ENCODE results near the gene RBM17.
"Not testable (repeated sequence)": the region's sequence is repeated elsewhere in the genome, so short reads cannot be mapped to it uniquely, and the experiment has no call there.

The RBM17 gene

DNA sequence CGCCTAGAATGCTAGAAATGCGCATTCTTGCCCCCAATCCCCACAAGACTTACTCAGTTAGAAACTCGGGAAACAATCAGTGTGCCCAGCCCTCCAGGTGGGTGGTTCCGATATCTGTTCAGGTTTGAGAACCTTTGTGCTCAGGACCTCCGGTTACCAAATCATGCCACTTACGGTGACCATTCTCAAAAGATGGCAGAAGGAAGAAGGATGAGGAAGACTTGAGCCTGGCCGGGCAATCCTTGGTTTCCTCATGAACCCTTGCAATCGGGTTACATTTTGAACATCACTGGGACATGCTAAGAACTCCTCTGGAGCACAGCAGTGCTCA lies 52.1 kb downstream of the RBM17 start:
- Mint-ChIP-seq H3K36me3 (ENCODE audit: insufficient read depth) (peaks cover 9% of the 10 kb centered on the region), H3K4me3 (peak overlapping the region; percentile 93), H3K27ac (ENCODE audit: low read depth) (no peak overlapping the region), H3K9me3 (no peaks in the 10 kb centered on the region), H3K4me1 (peaks cover 39% of the 10 kb centered on the region), H3K27me3 (peaks cover 30% of the 10 kb centered on the region)
- no peak for DNase-seq (ENCODE audit: low spot score in 2 of 2)
- no peak for ATAC-seq (replicated peaks; ENCODE audit: extremely low read depth, poor library complexity, severe bottlenecking)

GRCh38 chr10:6141296-6142151 lies 52.7 kb downstream of the RBM17 start:
- ATAC-seq (replicated peaks; ENCODE audit: extremely low read depth, poor library complexity, severe bottlenecking): peak; percentile 22
- H3K27ac Mint-ChIP-seq (ENCODE audit: low read depth): peak overlapping the region; percentile 80
- no peaks in the 10 kb centered on the region for H3K9me3 Mint-ChIP-seq
- peaks cover 24% of the 10 kb centered on the region for H3K27me3 Mint-ChIP-seq
- H3K36me3 Mint-ChIP-seq (ENCODE audit: insufficient read depth): peaks cover 9% of the 10 kb centered on the region
- H3K4me3 Mint-ChIP-seq: peak overlapping the region; percentile 93
- peaks cover 40% of the 10 kb centered on the region for H3K4me1 Mint-ChIP-seq
- no peak for DNase-seq (ENCODE audit: low spot score in 2 of 2)

DNA sequence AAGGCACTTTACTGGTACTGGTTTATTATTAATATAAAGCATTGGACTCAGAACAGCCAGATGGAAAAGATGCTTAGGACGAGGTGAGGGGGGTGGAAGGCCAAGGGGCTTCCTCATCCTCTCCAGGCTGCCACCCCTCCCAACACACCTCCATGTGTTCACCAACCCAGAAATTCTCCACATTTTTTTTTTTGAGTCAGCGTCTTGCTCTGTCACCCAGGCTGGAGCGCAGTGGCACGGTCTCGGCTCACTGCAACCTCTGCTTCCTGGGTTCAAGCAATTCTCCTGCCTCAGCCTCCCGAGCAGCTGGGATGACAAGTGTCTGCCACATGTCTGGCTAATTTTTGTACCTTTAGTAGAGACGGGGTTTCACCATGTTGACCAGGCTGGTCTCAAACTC lies 53.4 kb downstream of the RBM17 start:
- not testable (repeated sequence) for DNase-seq (ENCODE audit: low spot score in 2 of 2); H3K9me3 Mint-ChIP-seq; H3K36me3 Mint-ChIP-seq (ENCODE audit: insufficient read depth); ATAC-seq (replicated peaks; ENCODE audit: extremely low read depth, poor library complexity, severe bottlenecking)
- Mint-ChIP-seq H3K27me3 (peaks cover 19% of the 10 kb centered on the region), H3K4me3 (peak overlapping the region; percentile 93), H3K27ac (ENCODE audit: low read depth) (peak overlapping the region; percentile 35), H3K4me1 (peaks cover 38% of the 10 kb centered on the region)

DNA sequence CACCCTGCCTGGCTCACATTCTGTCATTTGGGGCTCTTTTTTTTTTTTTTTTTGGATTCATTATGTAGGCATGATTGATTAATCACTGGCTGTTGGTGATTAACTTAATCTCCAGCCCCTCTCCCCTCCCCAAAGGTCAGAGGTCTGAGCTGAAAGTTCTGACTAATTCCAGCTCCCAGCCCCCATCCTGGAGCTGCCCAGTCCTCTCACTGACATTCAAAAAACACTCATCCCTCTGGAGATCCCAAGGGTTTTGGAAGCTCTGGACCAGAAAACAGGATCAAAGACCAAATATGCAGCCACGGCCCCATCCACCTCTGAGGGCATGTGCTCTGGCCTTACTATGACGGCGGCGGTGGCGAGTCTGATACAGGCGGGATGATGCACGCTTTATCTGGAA lies 53.8 kb downstream of the RBM17 start:
- Mint-ChIP-seq H3K4me3 (peak overlapping the region; percentile 93), H3K4me1 (peaks cover 42% of the 10 kb centered on the region), H3K27ac (ENCODE audit: low read depth) (peak overlapping the region; percentile 35), H3K36me3 (ENCODE audit: insufficient read depth) (peaks cover 9% of the 10 kb centered on the region), H3K27me3 (peaks cover 19% of the 10 kb centered on the region), H3K9me3 (no peaks in the 10 kb centered on the region)
- ATAC-seq (replicated peaks; ENCODE audit: extremely low read depth, poor library complexity, severe bottlenecking) (no peak), DNase-seq (ENCODE audit: low spot score in 2 of 2) (no peak)

GRCh38 chr10:6143181-6143580 lies 54.3 kb downstream of the RBM17 start:
- Mint-ChIP-seq H3K4me3 (peak overlapping the region; percentile 93), H3K4me1 (peaks cover 47% of the 10 kb centered on the region), H3K27me3 (peaks cover 19% of the 10 kb centered on the region), H3K9me3 (no peaks in the 10 kb centered on the region), H3K36me3 (ENCODE audit: insufficient read depth) (peaks cover 9% of the 10 kb centered on the region), H3K27ac (ENCODE audit: low read depth) (peak overlapping the region; percentile 84)
- no peak for ATAC-seq (replicated peaks; ENCODE audit: extremely low read depth, poor library complexity, severe bottlenecking)
- no peak for DNase-seq (ENCODE audit: low spot score in 2 of 2)

DNA sequence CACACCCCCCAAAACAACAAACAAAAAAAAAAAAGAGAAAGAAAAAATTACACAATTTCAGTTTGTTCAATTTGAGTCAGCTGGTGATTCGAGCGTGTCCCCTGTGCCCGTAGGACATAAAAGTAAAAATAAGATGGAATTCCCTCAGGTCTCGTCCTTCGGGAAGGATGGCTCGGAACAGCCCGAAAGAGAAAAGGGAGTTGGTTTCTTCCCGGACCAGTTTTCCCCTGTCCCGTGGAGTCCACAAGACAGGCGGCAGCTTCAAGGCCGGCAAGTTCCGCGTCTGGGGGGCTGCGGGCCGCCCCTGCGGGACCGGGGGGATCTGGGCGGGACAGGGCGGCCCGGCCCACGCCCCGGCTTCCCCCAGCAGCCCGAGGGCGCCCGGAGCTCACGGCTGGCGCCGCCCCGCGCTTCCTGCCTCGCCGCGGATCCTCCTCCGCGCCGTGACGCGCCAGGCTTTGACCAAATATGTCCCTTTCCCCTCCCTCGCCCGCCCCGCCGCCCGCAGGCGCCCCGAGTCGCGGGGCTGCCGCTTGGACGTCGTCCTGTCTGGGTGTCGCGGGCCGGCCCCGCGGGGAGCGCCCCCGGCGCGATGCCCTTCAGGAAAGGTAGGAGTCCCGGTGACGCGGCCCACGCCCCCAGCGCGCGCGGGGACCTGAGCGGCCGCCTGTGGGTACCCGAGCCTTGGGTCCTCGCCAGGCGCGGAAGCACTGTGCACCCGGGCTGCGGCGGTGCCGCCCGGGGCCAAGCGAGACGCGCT lies 55.8 kb downstream of the RBM17 start:
- DNase-seq (ENCODE audit: low spot score in 2 of 2) (peak; percentile 75 to 77), ATAC-seq (replicated peaks; ENCODE audit: extremely low read depth, poor library complexity, severe bottlenecking) (peak; percentile 83)
- Mint-ChIP-seq H3K9me3 (no peaks in the 10 kb centered on the region), H3K36me3 (ENCODE audit: insufficient read depth) (peaks cover 9% of the 10 kb centered on the region), H3K27me3 (peaks cover 6% of the 10 kb centered on the region), H3K4me3 (peak overlapping the region; percentile 93), H3K4me1 (peaks cover 59% of the 10 kb centered on the region), H3K27ac (ENCODE audit: low read depth) (peak overlapping the region; percentile 84)

- H3K27ac Mint-ChIP-seq (ENCODE audit: low read depth): no peak overlapping the region
- H3K4me1 Mint-ChIP-seq: peaks cover 57% of the 10 kb centered on the region
- peaks cover 9% of the 10 kb centered on the region for H3K36me3 Mint-ChIP-seq (ENCODE audit: insufficient read depth)
- H3K27me3 Mint-ChIP-seq: no peaks in the 10 kb centered on the region
- no peak for ATAC-seq (replicated peaks; ENCODE audit: extremely low read depth, poor library complexity, severe bottlenecking)
- H3K9me3 Mint-ChIP-seq: no peaks in the 10 kb centered on the region
- H3K4me3 Mint-ChIP-seq: peak overlapping the region; percentile 93
- DNase-seq (ENCODE audit: low spot score in 2 of 2): no peak
Observed at GRCh38 chr10:6145166-6145987, 56.5 kb downstream of the RBM17 start.

- no peaks in the 10 kb centered on the region for H3K27me3 Mint-ChIP-seq
- peaks cover 55% of the 10 kb centered on the region for H3K4me1 Mint-ChIP-seq
- H3K36me3 Mint-ChIP-seq (ENCODE audit: insufficient read depth): peaks cover 6% of the 10 kb centered on the region
- H3K4me3 Mint-ChIP-seq: peak overlapping the region; percentile 93
- DNase-seq (ENCODE audit: low spot score in 2 of 2) (no peak), ATAC-seq (replicated peaks; ENCODE audit: extremely low read depth, poor library complexity, severe bottlenecking) (no peak)
- no peaks in the 10 kb centered on the region for H3K9me3 Mint-ChIP-seq
- no peak overlapping the region for H3K27ac Mint-ChIP-seq (ENCODE audit: low read depth)
Observed at GRCh38 chr10:6146013-6146785, 57.4 kb downstream of the RBM17 start.

- no peaks in the 10 kb centered on the region for H3K27me3 Mint-ChIP-seq
- no peak overlapping the region for H3K27ac Mint-ChIP-seq (ENCODE audit: low read depth)
- H3K9me3 Mint-ChIP-seq: no peaks in the 10 kb centered on the region
- peaks cover 6% of the 10 kb centered on the region for H3K36me3 Mint-ChIP-seq (ENCODE audit: insufficient read depth)
- DNase-seq (ENCODE audit: low spot score in 2 of 2) (no peak), ATAC-seq (replicated peaks; ENCODE audit: extremely low read depth, poor library complexity, severe bottlenecking) (no peak)
- H3K4me1 Mint-ChIP-seq: peaks cover 53% of the 10 kb centered on the region
- H3K4me3 Mint-ChIP-seq: peak overlapping the region; percentile 93
Observed at GRCh38 chr10:6146921-6147320, 58.1 kb downstream of the RBM17 start.

- H3K27me3 Mint-ChIP-seq: no peaks in the 10 kb centered on the region
- ATAC-seq (replicated peaks; ENCODE audit: extremely low read depth, poor library complexity, severe bottlenecking) (no peak), DNase-seq (ENCODE audit: low spot score in 2 of 2) (no peak)
- H3K36me3 Mint-ChIP-seq (ENCODE audit: insufficient read depth): peaks cover 6% of the 10 kb centered on the region
- H3K4me3 Mint-ChIP-seq: no peak overlapping the region
- H3K27ac Mint-ChIP-seq (ENCODE audit: low read depth): no peak overlapping the region
- peaks cover 52% of the 10 kb centered on the region for H3K4me1 Mint-ChIP-seq
- H3K9me3 Mint-ChIP-seq: no peaks in the 10 kb centered on the region
Observed at GRCh38 chr10:6148251-6148701, 59.4 kb downstream of the RBM17 start.

GRCh38 chr10:6148908-6149307 lies 60.1 kb downstream of the RBM17 start:
- ATAC-seq (replicated peaks; ENCODE audit: extremely low read depth, poor library complexity, severe bottlenecking) (no peak), DNase-seq (ENCODE audit: low spot score in 2 of 2) (no peak)
- H3K4me3 Mint-ChIP-seq: no peak overlapping the region
- no peaks in the 10 kb centered on the region for H3K27me3 Mint-ChIP-seq
- H3K36me3 Mint-ChIP-seq (ENCODE audit: insufficient read depth): peaks cover 3% of the 10 kb centered on the region
- H3K9me3 Mint-ChIP-seq: no peaks in the 10 kb centered on the region
- no peak overlapping the region for H3K27ac Mint-ChIP-seq (ENCODE audit: low read depth)
- peaks cover 55% of the 10 kb centered on the region for H3K4me1 Mint-ChIP-seq
